M059J (cell line): ENCODE results near the gene TBCB. TPM values are rescaled to one million over a fixed set of nuclear protein-coding genes. Genes with fewer than 3 reads are reported as not detected.
"Not testable (repeated sequence)": the region's sequence is repeated elsewhere in the genome, so short reads cannot be mapped to it uniquely, and the experiment has no call there.

Experiments
- DNase-seq: peaks from one replicate; pipeline ENCODE4 v3.0.0-alpha.2; 2012; ENCODE audit warnings: low read depth
- total RNA-seq: library from RNA; depleted of rRNA; stranded (reverse); fragments of >200 nt; shearing (Covaris generic); gene quantifications from 2 replicates; pipeline ENCODE4 v1.2.3, GENCODE V29; 2014

Gene TBCB
- total RNA-seq, 1 experiment from 2014 or later: 372 TPM

- DNase-seq: no peak
These were observed 13.5 kb upstream of the TBCB start for GRCh38 chr19:36101550-36102327.

GRCh38 chr19:36103040-36103626, 12.1 kb upstream of the TBCB start:
- DNase-seq: no peak

GRCh38 chr19:36103842-36104552, 11.3 kb upstream of the TBCB start:
- peak; percentile 38 for DNase-seq

GRCh38 chr19:36106441-36106840, 8.8 kb upstream of the TBCB start:
- no peak for DNase-seq

- no peak for DNase-seq
These were observed 8.3 kb upstream of the TBCB start for GRCh38 chr19:36106991-36107390.

GRCh38 chr19:36108684-36109083, 6.6 kb upstream of the TBCB start:
- no peak for DNase-seq

GRCh38 chr19:36110487-36111199, 4.6 kb upstream of the TBCB start, which contains the start of gene OVOL3:
TSS of gene OVOL3 (plus strand) at chr19:36111143. CDS start at chr19:36111203, 60 bp downstream.
- no peak for DNase-seq

GRCh38 chr19:36111200-36111539, 4.1 kb upstream of the TBCB start:
- no peak for DNase-seq

- DNase-seq: no peak
These were observed 2.6 kb upstream of the TBCB start for GRCh38 chr19:36112678-36113077.

GRCh38 chr19:36113425-36113824, 1.8 kb upstream of the TBCB start:
- DNase-seq: no peak

GRCh38 chr19:36113894-36114720, 1.2 kb upstream of the TBCB start:
- DNase-seq: peak; percentile 53

- DNase-seq: peak; percentile 100
These were observed 381 bp upstream of the TBCB start, which contains the start of gene POLR2I for GRCh38 chr19:36114721-36115452. TSS of gene POLR2I (minus strand) at chr19:36114875. CDS start at chr19:36114856, 19 bp downstream.

GRCh38 chr19:36116344-36116637, 1.0 kb downstream of the TBCB start:
- DNase-seq: no peak

GRCh38 chr19:36120092-36120983, 5.1 kb downstream of the TBCB start:
- DNase-seq: peak; percentile 40

GRCh38 chr19:36120984-36121358, 5.7 kb downstream of the TBCB start:
- no peak for DNase-seq

- DNase-seq: no peak
These were observed 6.3 kb downstream of the TBCB start for GRCh38 chr19:36121486-36122124.

- DNase-seq: no peak
These were observed 10.3 kb downstream of the TBCB start for GRCh38 chr19:36125557-36125956.

- no peak for DNase-seq
These were observed 13.1 kb downstream of the TBCB start for GRCh38 chr19:36128392-36128736.

GRCh38 chr19:36131221-36131620, 16.0 kb downstream of the TBCB start:
- not testable (repeated sequence) for DNase-seq
